ENCODE results near the gene ARMC8. TPM values are rescaled to one million over a fixed set of nuclear protein-coding genes. Genes with fewer than 3 reads are reported as not detected.

Gene ARMC8
- total RNA-seq, 1 donor from 2014 or later, result 80.3 TPM

DNA sequence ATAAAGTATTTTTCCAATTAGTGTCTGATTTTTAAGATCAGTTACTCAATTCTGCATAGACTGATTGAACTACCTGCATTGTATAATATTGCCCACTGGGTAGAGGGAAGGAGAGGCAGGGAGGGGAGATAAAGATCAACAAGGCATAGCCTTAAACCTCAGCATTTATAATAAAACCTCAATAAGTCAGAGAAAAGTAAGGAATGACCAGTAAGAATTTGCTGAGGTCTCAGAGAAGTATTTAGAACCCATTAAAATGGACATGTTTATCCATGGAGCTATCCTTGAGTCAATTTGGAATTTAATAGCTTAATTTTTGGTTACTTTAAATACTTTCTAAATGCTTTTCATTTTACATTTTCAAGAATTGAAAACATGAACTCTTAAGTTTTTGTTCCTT, 62.5 kb downstream of the ARMC8 start:
- DNase-seq (ENCODE audit: low spot score), result no peak
- Mint-ChIP-seq H3K4me3 (no peak overlapping the region), H3K27me3 (ENCODE audit: insufficient read depth, low read depth) (no peaks in the 10 kb centered on the region), H3K9me3 (no peaks in the 10 kb centered on the region), H3K27ac (no peak overlapping the region), H3K4me1 (peaks cover under 1% of the 10 kb centered on the region), H3K36me3 (peaks cover 23% of the 10 kb centered on the region)
- Histone ChIP-seq H4K20me1 (ENCODE audit: low read depth) (no peaks in the 10 kb centered on the region), H3K4me1 (no peaks in the 10 kb centered on the region), H2AFZ (replicated peaks) (no peak overlapping the region), H3K9ac (no peak overlapping the region), H3K9me3 (ENCODE audit: low read depth) (no peaks in the 10 kb centered on the region), H3K79me2 (ENCODE audit: low read depth) (no peaks in the 10 kb centered on the region), H3K4me2 (no peak overlapping the region), H3F3A (ENCODE audit: low read depth) (no peaks in the 10 kb centered on the region), H3K36me3 (no peaks in the 10 kb centered on the region), H3K27me3 (no peaks in the 10 kb centered on the region), H3K4me3 (no peak overlapping the region), H3K27ac (no peak overlapping the region)
- TF ChIP-seq, protein P1, sequence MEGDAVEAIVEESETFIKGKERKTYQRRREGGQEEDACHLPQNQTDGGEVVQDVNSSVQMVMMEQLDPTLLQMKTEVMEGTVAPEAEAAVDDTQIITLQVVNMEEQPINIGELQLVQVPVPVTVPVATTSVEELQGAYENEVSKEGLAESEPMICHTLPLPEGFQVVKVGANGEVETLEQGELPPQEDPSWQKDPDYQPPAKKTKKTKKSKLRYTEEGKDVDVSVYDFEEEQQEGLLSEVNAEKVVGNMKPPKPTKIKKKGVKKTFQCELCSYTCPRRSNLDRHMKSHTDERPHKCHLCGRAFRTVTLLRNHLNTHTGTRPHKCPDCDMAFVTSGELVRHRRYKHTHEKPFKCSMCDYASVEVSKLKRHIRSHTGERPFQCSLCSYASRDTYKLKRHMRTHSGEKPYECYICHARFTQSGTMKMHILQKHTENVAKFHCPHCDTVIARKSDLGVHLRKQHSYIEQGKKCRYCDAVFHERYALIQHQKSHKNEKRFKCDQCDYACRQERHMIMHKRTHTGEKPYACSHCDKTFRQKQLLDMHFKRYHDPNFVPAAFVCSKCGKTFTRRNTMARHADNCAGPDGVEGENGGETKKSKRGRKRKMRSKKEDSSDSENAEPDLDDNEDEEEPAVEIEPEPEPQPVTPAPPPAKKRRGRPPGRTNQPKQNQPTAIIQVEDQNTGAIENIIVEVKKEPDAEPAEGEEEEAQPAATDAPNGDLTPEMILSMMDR (IDR thresholded peaks at IDR 0.05), result no peak
- no peak for TF ChIP-seq EZH2 (IDR thresholded peaks at IDR 0.05)
- no peak for TF ChIP-seq EZH2phosphoT487 (IDR thresholded peaks at IDR 0.05)

DNA sequence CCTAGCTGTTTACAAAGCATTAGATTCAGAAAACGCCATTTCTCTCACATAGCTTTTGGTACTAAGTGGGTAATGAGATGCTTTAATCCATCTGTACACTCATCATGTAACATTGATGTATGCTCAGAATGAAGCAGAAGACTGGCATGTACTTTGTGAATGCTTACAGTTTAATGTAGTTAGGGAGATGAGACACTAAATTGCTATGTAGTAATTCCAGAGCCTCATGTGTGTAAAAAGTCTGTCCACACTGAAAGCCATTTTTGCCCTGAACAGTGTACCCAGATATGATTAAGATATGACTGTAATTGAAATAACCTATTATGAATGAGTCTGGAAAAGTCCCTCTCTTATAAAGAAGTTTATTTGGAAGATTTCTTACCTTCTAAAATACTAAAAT, 66.5 kb downstream of the ARMC8 start:
- H3K9ac ChIP-seq, result no peak overlapping the region
- no peak overlapping the region for H2AFZ ChIP-seq (replicated peaks)
- H3K4me1 ChIP-seq, result no peaks in the 10 kb centered on the region
- peaks cover 3% of the 10 kb centered on the region for H3K4me1 Mint-ChIP-seq
- H3K36me3 Mint-ChIP-seq, result peaks cover 10% of the 10 kb centered on the region
- H3K4me2 ChIP-seq, result no peak overlapping the region
- H3K4me3 ChIP-seq, result no peak overlapping the region
- H3K27me3 ChIP-seq, result no peaks in the 10 kb centered on the region
- no peaks in the 10 kb centered on the region for H3K9me3 Mint-ChIP-seq
- no peak for DNase-seq (ENCODE audit: low spot score)
- no peaks in the 10 kb centered on the region for H3F3A ChIP-seq (ENCODE audit: low read depth)
- TF ChIP-seq, protein P1 (IDR thresholded peaks at IDR 0.05), result no peak
- no peak for TF ChIP-seq EZH2phosphoT487 (IDR thresholded peaks at IDR 0.05)
- TF ChIP-seq EZH2 (IDR thresholded peaks at IDR 0.05), result no peak
- no peaks in the 10 kb centered on the region for H3K27me3 Mint-ChIP-seq (ENCODE audit: insufficient read depth, low read depth)
- H3K79me2 ChIP-seq (ENCODE audit: low read depth), result no peaks in the 10 kb centered on the region
- no peaks in the 10 kb centered on the region for H3K36me3 ChIP-seq
- H4K20me1 ChIP-seq (ENCODE audit: low read depth), result no peaks in the 10 kb centered on the region
- no peaks in the 10 kb centered on the region for H3K9me3 ChIP-seq (ENCODE audit: low read depth)
- no peak overlapping the region for H3K27ac ChIP-seq
- H3K27ac Mint-ChIP-seq, result no peak overlapping the region
- H3K4me3 Mint-ChIP-seq, result no peak overlapping the region

DNA sequence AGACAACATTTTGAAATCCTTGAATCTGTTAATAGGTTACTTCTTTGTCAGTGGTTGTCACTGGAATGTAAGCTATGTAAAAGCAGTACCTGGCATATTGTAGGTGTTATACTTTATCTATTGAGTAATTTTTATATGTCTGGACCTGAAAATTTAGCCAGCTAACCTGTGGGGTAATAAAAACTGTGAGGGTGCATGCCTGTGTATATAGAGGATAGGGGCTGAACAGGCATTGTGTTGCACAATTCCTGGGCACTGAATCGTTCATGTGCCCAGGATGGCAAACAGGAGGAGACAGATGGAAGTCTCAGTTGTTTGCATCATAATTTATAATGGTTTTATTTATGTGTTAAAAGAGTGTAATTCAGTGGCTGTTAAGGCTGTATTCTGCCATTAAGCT, 67.1 kb downstream of the ARMC8 start:
- Histone ChIP-seq H3K4me3 (no peak overlapping the region), H3K36me3 (no peaks in the 10 kb centered on the region), H3K27ac (no peak overlapping the region), H3K4me1 (no peaks in the 10 kb centered on the region), H3K79me2 (ENCODE audit: low read depth) (no peaks in the 10 kb centered on the region), H3F3A (ENCODE audit: low read depth) (no peaks in the 10 kb centered on the region), H2AFZ (replicated peaks) (no peak overlapping the region), H3K4me2 (no peak overlapping the region), H3K9ac (no peak overlapping the region), H3K9me3 (ENCODE audit: low read depth) (no peaks in the 10 kb centered on the region), H4K20me1 (ENCODE audit: low read depth) (no peaks in the 10 kb centered on the region), H3K27me3 (no peaks in the 10 kb centered on the region)
- Mint-ChIP-seq H3K27me3 (ENCODE audit: insufficient read depth, low read depth) (no peaks in the 10 kb centered on the region), H3K36me3 (peaks cover 7% of the 10 kb centered on the region), H3K9me3 (no peaks in the 10 kb centered on the region), H3K27ac (no peak overlapping the region), H3K4me3 (no peak overlapping the region), H3K4me1 (peaks cover 3% of the 10 kb centered on the region)
- no peak for TF ChIP-seq EZH2 (IDR thresholded peaks at IDR 0.05)
- TF ChIP-seq EZH2phosphoT487 (IDR thresholded peaks at IDR 0.05), result no peak
- TF ChIP-seq, protein P1 (IDR thresholded peaks at IDR 0.05), result no peak
- no peak for DNase-seq (ENCODE audit: low spot score)

Measured in neural progenitor cell (in vitro differentiated cells).